HepG2 (cell line): ENCODE results near the gene ZNF526. TPM values are rescaled to one million over a fixed set of nuclear protein-coding genes. Genes with fewer than 3 reads are reported as not detected.

Experiments used
- CBX5 ChIP-seq: sonication (generic); formaldehyde crosslinking; IDR thresholded peaks from 2 replicates; pipeline ENCODE4 v1.4.0; 2020; ENCODE audit warnings: missing genetic modification reagents, borderline replicate concordance
- ERF ChIP-seq: IDR thresholded peaks from 2 replicates; pipeline ENCODE4 v1.6.1; 2018; ENCODE audit warnings: missing biosample characterization, missing genetic modification reagents
- FIP1L1 ChIP-seq: fragments of 200-400 bp; formaldehyde crosslinking; IDR thresholded peaks from 2 replicates; pipeline ENCODE4 v1.6.1; 2018; ENCODE audit warnings: low read depth, mild to moderate bottlenecking, low read length, moderate library complexity, borderline replicate concordance; ENCODE audit not compliant: insufficient read depth
- FOXC1 ChIP-seq: sonication (generic); formaldehyde crosslinking; IDR thresholded peaks from 2 replicates; pipeline ENCODE4 v1.8.0; 2022; ENCODE audit warnings: mild to moderate bottlenecking, missing genetic modification reagents, borderline replicate concordance
- MYPOP ChIP-seq: sonication (generic); formaldehyde crosslinking; IDR thresholded peaks from 2 replicates; pipeline ENCODE4 v1.8.1; 2023; ENCODE audit warnings: mild to moderate bottlenecking, moderate library complexity, missing genetic modification reagents
- NR0B2 ChIP-seq: sonication (generic); formaldehyde crosslinking; IDR thresholded peaks from 2 replicates; pipeline ENCODE4 v1.4.0; 2020; ENCODE audit warnings: mild to moderate bottlenecking, missing genetic modification reagents
- PCBP2 ChIP-seq: fragments of 200-400 bp; formaldehyde crosslinking; optimal IDR thresholded peaks from 2 replicates; pipeline ENCODE3; 2018; ENCODE audit warnings: low read length, low read depth; ENCODE audit not compliant: poor library complexity, severe bottlenecking
- PITX1 ChIP-seq: sonication (generic); formaldehyde crosslinking; IDR thresholded peaks from 2 replicates; pipeline ENCODE4 v1.5.1; 2020; ENCODE audit warnings: mild to moderate bottlenecking, missing genetic modification reagents
- PLRG1 ChIP-seq: fragments of 450-650 bp; conservative IDR thresholded peaks from 2 replicates; pipeline ENCODE4 v1.6.1; 2016
- RBM39 ChIP-seq: fragments of 200-400 bp; formaldehyde crosslinking; IDR thresholded peaks from one replicate; pipeline ENCODE4 v1.6.1; 2018; ENCODE audit warnings: antibody characterized with exemption, mild to moderate bottlenecking, low read depth, low read length; ENCODE audit not compliant: poor library complexity, severe bottlenecking
- RERE ChIP-seq: IDR thresholded peaks from 2 replicates; pipeline ENCODE4 v1.6.1; 2016; ENCODE audit warnings: low read depth, missing genetic modification reagents, missing compliant biosample characterization
- ZNF143 ChIP-seq: sonication (generic); formaldehyde crosslinking; IDR thresholded peaks from 2 replicates; pipeline ENCODE4 v1.4.0; 2020; ENCODE audit warnings: missing genetic modification reagents
- ZNF18 ChIP-seq: sonication (generic); formaldehyde crosslinking; IDR thresholded peaks from 2 replicates; pipeline ENCODE4 v1.8.0; 2022; ENCODE audit warnings: mild to moderate bottlenecking, missing genetic modification reagents; ENCODE audit not compliant: insufficient replicate concordance
- ZNF260 ChIP-seq: sonication (generic); formaldehyde crosslinking; IDR thresholded peaks from 2 replicates; pipeline ENCODE4 v1.4.0; 2020; ENCODE audit warnings: missing genetic modification reagents, low read depth, mild to moderate bottlenecking, borderline replicate concordance
- ZNF335 ChIP-seq: sonication (generic); formaldehyde crosslinking; IDR thresholded peaks from 2 replicates; pipeline ENCODE4 v1.4.0; 2020; ENCODE audit warnings: missing genetic modification reagents
- ZNF724P ChIP-seq: sonication (generic); formaldehyde crosslinking; IDR thresholded peaks from 2 replicates; pipeline ENCODE4 v1.8.0; 2022; ENCODE audit warnings: missing genetic modification reagents, borderline replicate concordance
- polyA plus RNA-seq, 8 experiments: library from polyadenylated mRNA; depleted of rRNA in 3 of 8; stranded (reverse) in 7 of 8; unstranded in 1 of 8; fragments of >200 nt; fragmentation: Illumina TruSeq in 4 of 8; extraction: Trizol in 4 of 8; gene quantifications; 2 replicates each; pipeline versions ENCODE4 v1.2.1 to v1.2.3, GENCODE V29; 2011 to 2016; ENCODE audit warnings: low read depth in 4 of 8, missing spikeins in 1 of 8, mixed read lengths in 1 of 8; ENCODE audit not compliant: insufficient read depth in 1 of 8
- total RNA-seq, 5 experiments: library from RNA; depleted of rRNA; stranded (reverse); fragments of >200 nt; fragmentation: Illumina TruSeq; extraction: Trizol; gene quantifications; 2 replicates each; pipeline ENCODE4 v1.2.3, GENCODE V29; 2016; ENCODE audit warnings: low read depth in 1 of 5
- TF ChIP-seq, protein P1 (sequence below): sonication (generic); formaldehyde crosslinking; IDR thresholded peaks from 2 replicates; pipeline ENCODE4 v1.8.0; 2022; ENCODE audit warnings: missing genetic modification reagents, mild to moderate bottlenecking, inconsistent platforms, borderline replicate concordance

The ZNF526 gene
- total and polyA plus RNA-seq, 2 of the 13 experiments (the other 11 are each of a cell fraction or from before 2014, with no cell fraction given), result 3.3 to 8.4 TPM

- TF ChIP-seq MYPOP (CRISPR knock-in tag) (peak; percentile 75; the same call in 1 of the 2 replicates), ZNF335 (CRISPR knock-in tag) (0 out of 2 replicates have a peak, but pooled peaks have one; percentile 25), RERE (CRISPR knock-in tag) (no peak), PCBP2 (peak; percentile 70), CBX5 (CRISPR knock-in tag) (peak; percentile 37; the same call in 1 of the 2 replicates), FOXC1 (CRISPR knock-in tag) (no peak), FIP1L1 (no peak), ERF (no peak), PITX1 (0 out of 2 replicates have a peak, but pooled peaks have one; percentile 16), ZNF260 (CRISPR knock-in tag) (no peak), ZNF18 (CRISPR knock-in tag) (no peak), ZNF724P (CRISPR knock-in tag) (no peak), NR0B2 (no peak), RBM39 (no peak), ZNF143 (peak; percentile 99), PLRG1 (no peak)
- TF ChIP-seq, protein P1, sequence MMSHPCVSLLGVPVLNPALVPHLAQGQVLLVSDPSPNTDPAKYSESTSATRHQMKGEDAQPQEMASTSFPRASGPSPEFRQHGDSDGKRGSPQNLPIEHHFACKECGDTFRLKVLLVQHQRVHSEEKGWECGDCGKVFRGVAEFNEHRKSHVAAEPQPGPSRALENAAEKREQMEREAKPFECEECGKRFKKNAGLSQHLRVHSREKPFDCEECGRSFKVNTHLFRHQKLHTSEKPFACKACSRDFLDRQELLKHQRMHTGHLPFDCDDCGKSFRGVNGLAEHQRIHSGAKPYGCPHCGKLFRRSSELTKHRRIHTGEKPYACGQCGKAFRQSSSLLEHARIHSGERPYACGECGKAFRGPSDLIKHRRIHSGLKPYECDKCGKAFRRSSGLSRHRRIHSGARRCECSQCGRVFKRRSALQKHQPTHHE (CRISPR knock-in tag), result 0 out of 2 replicates have a peak, but pooled peaks have one; percentile 62
Observed at GRCh38 chr19:42244347-42245220, 24.5 kb downstream of the ZNF526 start (continued).
